Erythroblast (primary cell): ENCODE results near the gene PRKAG1.

Experiments used
- DNase-seq, 2 experiments: peaks; one replicate each; lab custom pipeline; 2025; lab: John Stamatoyannopoulos, UW
- GATA1 ChIP-seq: IDR thresholded peaks from 2 replicates; pipeline ENCODE4 v1.6.1; 2011; ENCODE audit warnings: low read depth, mild to moderate bottlenecking, control low read depth, low read length, moderate library complexity
- POLR2A ChIP-seq: IDR thresholded peaks from 2 replicates; pipeline ENCODE4 v1.6.1; 2011; ENCODE audit warnings: mild to moderate bottlenecking, low read length

The PRKAG1 gene

GRCh38 chr12:48957141-48958048 lies 61.2 kb downstream of the PRKAG1 start, which contains the start of gene ARF3:
ARF3 (minus strand) TSS chr12:48957487; CDS start chr12:48941095, 16,392 bp downstream.
- TF ChIP-seq POLR2A (peak; percentile 43), GATA1 (no peak)
- peak; percentile 87 to 91 for DNase-seq

GRCh38 chr12:48956279-48957140 lies 62.1 kb downstream of the PRKAG1 start:
- peak in 1 of 2 experiments; percentile 22 for DNase-seq
- no peak for TF ChIP-seq POLR2A
- TF ChIP-seq GATA1: no peak

GRCh38 chr12:48954841-48955501 lies 63.6 kb downstream of the PRKAG1 start:
- no peak for DNase-seq
- TF ChIP-seq GATA1: no peak
- no peak for TF ChIP-seq POLR2A

- no peak for DNase-seq
- no peak for TF ChIP-seq GATA1
- no peak for TF ChIP-seq POLR2A
Measured at GRCh38 chr12:48954061-48954460, 64.5 kb downstream of the PRKAG1 start.

- no peak for DNase-seq
- no peak for TF ChIP-seq GATA1
- TF ChIP-seq POLR2A: no peak
Measured at GRCh38 chr12:48952691-48953090, 65.9 kb downstream of the PRKAG1 start.
